NCI-H748 (cell line): ENCODE results near the gene ANKRD42.
"Not testable (repeated sequence)": the region's sequence is repeated elsewhere in the genome, so short reads cannot be mapped to it uniquely, and the experiment has no call there.

ENCODE experiments used
- DNase-seq: peaks from one replicate; lab custom pipeline; 2025; ENCODE audit not compliant: unreplicated experiment; lab: John Stamatoyannopoulos, UW

The ANKRD42 gene

GRCh38 chr11:83238111-83238510 lies 44.6 kb downstream of the ANKRD42 start:
- DNase-seq: no peak

DNA sequence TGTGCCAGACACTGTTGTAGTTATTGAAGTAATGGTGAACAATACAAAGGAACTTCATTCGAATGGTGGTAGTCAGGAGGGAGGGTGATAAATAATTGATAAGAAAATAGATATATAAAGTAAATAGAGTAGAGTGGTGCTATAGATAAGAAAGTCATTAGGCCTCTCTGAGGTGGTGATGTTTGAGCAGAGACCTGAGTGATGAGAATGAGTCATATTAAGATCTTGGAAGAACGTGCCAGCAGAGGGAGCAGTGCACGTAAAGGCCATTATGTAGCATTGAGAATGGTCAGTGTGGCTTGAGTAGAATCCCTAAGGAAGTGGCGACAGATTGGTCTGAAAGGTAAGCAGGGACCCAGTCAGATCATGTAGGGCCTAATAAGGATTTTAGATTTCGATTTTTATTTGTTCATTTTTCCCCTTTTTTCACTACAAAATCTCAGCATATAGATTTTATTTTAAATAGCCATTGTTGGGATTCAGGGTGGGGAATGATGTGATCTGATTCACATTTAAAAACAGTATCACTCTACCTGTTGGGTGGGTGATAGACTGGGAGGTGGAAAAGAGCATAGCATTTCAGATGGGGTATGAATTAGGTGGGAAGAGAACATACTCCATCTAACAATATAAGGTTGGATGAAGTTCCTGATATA lies 47.9 kb downstream of the ANKRD42 start:
- peak; percentile 49 for DNase-seq

GRCh38 chr11:83249445-83249844 lies 55.9 kb downstream of the ANKRD42 start:
- DNase-seq: no peak

- DNase-seq: peak; percentile 32
Observed at GRCh38 chr11:83249972-83250593, 56.6 kb downstream of the ANKRD42 start.

DNA sequence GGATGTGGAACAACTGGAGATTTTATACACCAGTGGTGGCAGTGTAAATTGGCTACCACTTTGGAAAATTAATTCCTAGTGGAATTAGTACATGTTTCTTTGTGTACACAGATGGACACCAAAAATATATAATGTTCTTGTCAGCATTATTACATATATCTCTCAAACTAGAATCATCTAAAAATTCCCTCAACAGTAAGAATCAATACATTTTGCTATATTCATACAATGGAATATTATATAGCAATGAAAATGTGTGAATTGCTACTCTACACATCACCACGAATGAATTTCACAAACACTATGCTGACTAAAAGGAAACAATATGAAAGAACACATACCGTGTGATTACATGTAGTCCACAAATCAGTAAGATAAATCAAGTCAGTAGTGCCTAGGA lies 58.8 kb downstream of the ANKRD42 start:
- no peak for DNase-seq

- DNase-seq: no peak
Observed at GRCh38 chr11:83252941-83253340, 59.4 kb downstream of the ANKRD42 start.

- DNase-seq: no peak
Observed at GRCh38 chr11:83255366-83255765, 61.9 kb downstream of the ANKRD42 start.

DNA sequence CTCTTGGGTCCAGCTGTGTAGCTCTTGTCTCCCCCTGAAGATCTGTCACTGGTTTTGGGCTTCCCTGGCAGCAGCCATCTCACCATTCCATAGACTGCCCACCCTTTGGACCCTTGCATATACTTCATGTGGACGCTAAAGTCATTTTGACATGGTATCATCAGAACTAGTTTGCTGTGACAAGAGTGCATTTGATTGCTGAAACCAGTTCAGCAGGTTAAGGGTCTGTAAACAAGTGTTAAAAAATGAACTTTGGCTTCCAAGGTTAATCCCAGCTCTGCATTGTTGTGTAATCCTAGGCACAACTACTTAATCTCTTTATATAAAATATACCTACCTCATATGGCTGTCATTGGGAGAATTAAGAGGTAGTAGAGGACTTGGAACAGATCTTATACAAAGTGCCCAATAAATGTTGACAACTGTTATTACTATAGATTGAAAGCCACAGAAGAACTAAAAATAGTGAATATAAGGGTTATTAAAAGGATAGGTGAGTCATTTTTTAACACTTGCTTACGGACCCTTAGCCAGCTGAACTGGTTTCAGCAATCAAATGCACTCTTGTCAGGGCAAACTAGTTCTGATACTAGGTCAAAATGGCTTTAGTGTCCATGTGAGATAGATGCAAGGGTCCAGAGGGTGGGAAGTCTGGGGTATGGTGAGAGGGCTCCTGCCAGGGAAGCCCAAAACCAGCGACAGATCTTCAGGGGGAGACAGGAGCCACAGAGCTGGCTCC lies 63.3 kb downstream of the ANKRD42 start:
- no peak for DNase-seq

DNA sequence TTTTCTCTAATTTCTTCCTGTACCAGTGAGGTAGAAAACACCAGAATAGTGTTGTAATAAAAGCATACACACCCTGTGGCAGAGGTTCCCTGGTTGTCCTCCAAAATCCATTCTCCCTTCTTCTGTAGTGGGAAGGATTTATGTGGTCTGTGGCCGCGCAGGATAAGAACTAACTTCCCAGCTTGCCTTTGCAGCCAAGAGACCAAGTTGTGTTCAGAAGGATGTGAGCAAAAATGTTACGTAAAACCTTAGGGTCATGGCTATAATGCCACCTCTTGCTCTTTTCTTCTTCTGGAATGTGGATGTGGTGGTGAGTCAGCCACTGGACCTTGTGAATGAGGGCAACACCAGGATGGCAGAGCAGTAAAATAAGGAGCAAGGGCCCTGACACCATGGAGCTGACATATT lies 64.3 kb downstream of the ANKRD42 start:
- no peak for DNase-seq

GRCh38 chr11:83259559-83259958 lies 66.0 kb downstream of the ANKRD42 start:
- no peak for DNase-seq

DNA sequence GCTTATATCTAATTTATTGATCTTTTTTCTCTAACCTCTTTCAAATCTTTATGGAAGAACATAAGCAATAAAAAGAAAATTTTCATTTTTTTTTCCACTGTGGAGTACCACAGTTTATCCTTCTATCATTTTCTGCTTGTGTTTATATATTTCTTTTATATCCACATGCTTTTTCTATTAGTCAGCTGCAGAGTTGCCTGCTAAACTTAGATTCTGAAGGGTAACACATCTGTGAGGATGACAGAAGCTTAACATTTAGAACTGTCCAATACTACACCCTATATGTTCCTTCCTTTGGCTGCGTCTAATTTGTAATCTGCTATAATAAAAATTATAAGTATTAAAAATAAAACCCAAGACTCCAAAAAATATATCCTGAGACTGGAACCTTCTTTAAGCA lies 71.8 kb downstream of the ANKRD42 start:
- DNase-seq: no peak

GRCh38 chr11:83269080-83269479 lies 75.6 kb downstream of the ANKRD42 start:
- not testable (repeated sequence) for DNase-seq

DNA sequence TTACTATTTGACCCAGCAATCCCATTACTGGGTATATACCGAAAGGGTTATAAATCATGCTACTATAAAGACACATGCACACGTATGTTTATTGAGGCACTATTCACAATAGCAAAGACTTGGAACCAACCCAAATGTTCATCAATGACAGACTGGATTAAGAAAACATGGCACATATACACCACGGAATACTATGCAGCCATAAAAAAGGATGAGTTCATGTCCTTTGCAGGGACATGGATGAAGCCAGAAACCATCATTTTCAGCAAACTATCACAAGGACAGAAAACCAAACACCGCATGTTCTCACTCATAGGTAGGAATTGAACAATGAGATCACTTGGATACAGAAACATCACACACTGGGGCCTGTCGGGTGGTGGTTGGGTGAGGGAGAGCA lies 78.2 kb downstream of the ANKRD42 start:
- not testable (repeated sequence) for DNase-seq

GRCh38 chr11:83272627-83273026 lies 79.1 kb downstream of the ANKRD42 start:
- DNase-seq: no peak

DNA sequence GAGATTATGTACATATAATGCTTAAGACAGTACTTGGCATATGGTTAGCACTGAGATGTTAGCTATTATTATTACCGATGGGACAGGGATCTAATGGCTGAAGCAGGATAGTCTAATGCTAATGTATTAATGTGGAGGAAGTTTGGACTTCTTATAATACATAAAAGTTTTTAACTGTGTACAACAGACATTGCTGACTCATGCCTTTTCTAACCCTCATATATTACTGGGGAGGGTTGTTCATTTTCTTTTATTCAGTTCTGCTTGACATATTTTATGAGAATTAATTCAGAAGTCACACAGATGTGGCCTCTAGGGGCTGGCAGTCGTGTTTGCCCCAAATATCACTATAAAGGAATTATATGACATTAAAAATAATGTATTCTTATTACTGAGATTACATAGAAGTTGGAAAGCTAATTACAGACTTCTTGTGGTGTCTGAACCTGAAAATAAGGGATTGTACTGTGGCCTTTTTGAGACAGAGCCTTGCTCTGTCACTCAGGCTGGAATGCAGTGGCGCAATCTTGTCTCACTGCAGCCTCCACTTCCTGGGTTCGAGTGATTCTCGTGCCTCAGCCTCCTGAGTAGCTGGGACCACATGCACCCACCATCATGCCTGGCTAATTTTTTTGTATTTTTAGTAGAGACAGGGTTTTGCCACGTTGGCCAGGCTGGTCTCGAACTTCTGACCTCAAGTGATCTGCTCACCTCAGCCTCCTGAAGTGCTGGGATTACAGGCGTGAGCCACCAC lies 82.6 kb downstream of the ANKRD42 start:
- DNase-seq: no peak

- DNase-seq: no peak
Observed at GRCh38 chr11:83278351-83278750, 84.8 kb downstream of the ANKRD42 start.

- DNase-seq: no peak
Observed at GRCh38 chr11:83280256-83280655, 86.7 kb downstream of the ANKRD42 start.

GRCh38 chr11:83282084-83282716 lies 88.7 kb downstream of the ANKRD42 start:
- DNase-seq: no peak

DNA sequence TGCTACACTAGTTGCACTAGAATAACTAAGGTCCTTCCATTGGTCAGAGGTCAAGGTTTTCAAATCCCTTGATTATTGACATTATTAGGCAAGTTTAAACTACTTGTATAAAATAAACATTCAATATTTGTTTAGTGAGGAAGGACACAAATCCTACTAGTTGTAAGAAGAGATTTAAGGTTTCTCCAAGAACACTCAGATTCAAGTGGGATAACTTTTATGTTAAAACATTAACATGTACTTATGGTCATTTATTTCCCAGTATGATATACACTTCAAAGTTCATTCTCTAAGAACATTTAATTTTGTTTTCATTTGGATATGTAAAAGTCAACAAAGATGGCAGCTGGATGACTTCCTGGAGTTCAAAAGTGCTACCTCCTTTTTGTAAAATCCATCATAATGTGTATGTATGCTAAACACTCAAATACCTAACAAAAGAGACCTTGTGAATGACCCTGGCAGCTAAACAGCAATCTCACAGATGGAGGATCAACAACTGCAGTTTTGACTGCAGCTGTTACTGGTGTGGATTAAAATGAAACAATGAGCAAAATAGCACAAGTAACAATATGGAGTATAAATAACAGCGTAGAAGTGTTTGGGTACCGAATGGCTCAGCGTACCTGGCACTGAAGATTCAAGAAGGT lies 91.1 kb downstream of the ANKRD42 start:
- peak; percentile 60 for DNase-seq

DNA sequence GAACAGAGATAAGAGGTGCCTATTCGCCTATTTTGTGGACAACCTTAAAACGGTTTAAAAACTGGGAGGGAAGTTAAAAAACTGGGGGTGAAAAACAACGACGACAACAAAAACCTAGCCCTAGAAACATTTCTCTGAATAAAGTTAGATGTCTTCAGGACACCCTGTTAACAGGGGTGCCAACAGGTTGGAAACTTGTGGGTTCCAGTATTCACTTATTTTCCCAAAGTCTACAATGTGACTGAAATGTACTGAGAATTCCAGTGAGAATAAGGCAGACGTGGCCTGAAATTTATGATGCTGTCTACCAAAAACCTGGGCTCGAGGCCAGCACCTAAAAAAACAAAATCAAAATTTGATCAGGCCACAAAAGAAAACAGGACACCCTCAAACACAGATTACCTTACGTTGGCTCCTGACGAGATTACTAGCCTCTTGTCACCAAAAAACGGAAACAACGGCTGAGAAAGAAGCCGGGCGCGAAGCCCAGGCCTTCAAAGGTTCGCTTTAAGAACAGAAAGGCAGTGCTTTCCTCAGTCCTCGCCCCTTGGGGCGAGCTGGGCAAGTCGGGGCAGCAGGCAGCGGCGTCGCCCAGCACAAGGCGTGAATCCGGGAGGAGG lies 91.7 kb downstream of the ANKRD42 start:
- no peak for DNase-seq
